Activated naive CD8-positive, alpha-beta T cell treated with anti-CD3 and anti-CD28 coated beads, Interleukin-2, amount 10 ng/mL, durations not matched to agents 7 days and 5 days (primary cell): Measurements from ENCODE around the gene CXXC5. TPM values are rescaled to one million over a fixed set of nuclear protein-coding genes. Genes with fewer than 3 reads are reported as not detected.
A peak's percentile ranks its signal among the peaks of the same experiment; 100 is the strongest.

Experiments
- ATAC-seq: fragments of 150-1000 bp; cut with Tn5 transposase; one replicate; pipeline ENCODE4 v1.10.0; 2021; ENCODE audit warnings: low read depth, moderate library complexity
- POLR2A ChIA-PET: fragments of 350-600 bp; sonication (Branson Sonifier 250); formaldehyde crosslinking; loops from one replicate; lab custom pipeline; 2021; ENCODE audit warnings: antibody characterized with exemption; lab: Charles Lee
- DNase-seq: peaks from one replicate; pipeline ENCODE4 v3.0.0; 2021
- H3K27ac Mint-ChIP-seq: one replicate; pipeline ENCODE4 v1.8.0; 2022; ENCODE audit warnings: mild to moderate bottlenecking, mixed read lengths
- H3K27me3 Mint-ChIP-seq: one replicate; pipeline ENCODE4 v1.8.0; 2022; ENCODE audit warnings: mild to moderate bottlenecking, moderate library complexity, mixed read lengths
- H3K36me3 Mint-ChIP-seq: one replicate; pipeline ENCODE4 v1.8.0; 2021; ENCODE audit warnings: mild to moderate bottlenecking, mixed read lengths
- H3K4me1 Mint-ChIP-seq: one replicate; pipeline ENCODE4 v1.8.0; 2021; ENCODE audit warnings: mixed read lengths
- H3K4me3 Mint-ChIP-seq: one replicate; pipeline ENCODE4 v1.8.0; 2022; ENCODE audit warnings: mild to moderate bottlenecking, moderate library complexity, mixed read lengths
- H3K9me3 Mint-ChIP-seq: one replicate; pipeline ENCODE4 v1.8.0; 2021; ENCODE audit warnings: mixed read lengths
- total RNA-seq, 2 experiments: library from RNA; stranded (reverse); gene quantifications; one replicate each; pipeline ENCODE4 v1.2.3, GENCODE V29; 2021

The CXXC5 gene
- total RNA-seq, 2 experiments from 2014 or later: 3.5 to 4.6 TPM

- Mint-ChIP-seq H3K27me3 (peaks cover 5% of the 10 kb centered on the region), H3K4me1 (peaks cover 10% of the 10 kb centered on the region), H3K27ac (no peak overlapping the region), H3K4me3 (no peak overlapping the region), H3K9me3 (no peaks in the 10 kb centered on the region), H3K36me3 (no peaks in the 10 kb centered on the region)
- POLR2A ChIA-PET: no interaction called here
- ATAC-seq (no peak), DNase-seq (no peak)
Measured at GRCh38 chr5:139686356-139686705, 38.2 kb downstream of the CXXC5 start.

GRCh38 chr5:139686706-139687441, 38.7 kb downstream of the CXXC5 start:
- Mint-ChIP-seq H3K36me3 (no peaks in the 10 kb centered on the region), H3K4me1 (peaks cover 10% of the 10 kb centered on the region), H3K4me3 (no peak overlapping the region), H3K27ac (peak overlapping the region; percentile 34), H3K27me3 (peaks cover 5% of the 10 kb centered on the region), H3K9me3 (no peaks in the 10 kb centered on the region)
- POLR2A ChIA-PET: interaction anchor here (1.1 kb wide), 1 partner anchor 23 kb away, joined by 3 read pairs; no protein-coding TSS in a partner anchor
- DNase-seq: no peak
- no peak for ATAC-seq

- Mint-ChIP-seq H3K9me3 (no peaks in the 10 kb centered on the region), H3K36me3 (no peaks in the 10 kb centered on the region), H3K27me3 (peaks cover 5% of the 10 kb centered on the region), H3K4me3 (no peak overlapping the region), H3K4me1 (peaks cover 10% of the 10 kb centered on the region), H3K27ac (peak overlapping the region; percentile 34)
- POLR2A ChIA-PET: interaction anchor here (1.1 kb wide), 1 partner anchor 22 kb away, joined by 3 read pairs; no protein-coding TSS in a partner anchor
- no peak for DNase-seq
- no peak for ATAC-seq
Measured at GRCh38 chr5:139687656-139688055, 39.5 kb downstream of the CXXC5 start.

GRCh38 chr5:139688088-139688702, 40.0 kb downstream of the CXXC5 start:
- Mint-ChIP-seq H3K36me3 (no peaks in the 10 kb centered on the region), H3K27ac (no peak overlapping the region), H3K27me3 (peaks cover 5% of the 10 kb centered on the region), H3K4me1 (peaks cover 8% of the 10 kb centered on the region), H3K4me3 (no peak overlapping the region), H3K9me3 (no peaks in the 10 kb centered on the region)
- ATAC-seq: no peak
- no peak for DNase-seq
- POLR2A ChIA-PET: interaction anchor here (1.1 kb wide), 1 partner anchor 22 kb away, joined by 3 read pairs; no protein-coding TSS in a partner anchor

- no peak for DNase-seq
- Mint-ChIP-seq H3K9me3 (no peaks in the 10 kb centered on the region), H3K4me3 (no peak overlapping the region), H3K27ac (no peak overlapping the region), H3K36me3 (no peaks in the 10 kb centered on the region), H3K4me1 (peaks cover 8% of the 10 kb centered on the region), H3K27me3 (peaks cover 5% of the 10 kb centered on the region)
- POLR2A ChIA-PET: interaction anchor here (0.7 to 3.1 kb wide), 2 partner anchors 53 to 416 kb away, joined by 3 to 14 read pairs; no protein-coding TSS in a partner anchor
- ATAC-seq: no peak
Measured at GRCh38 chr5:139688751-139689372, 40.7 kb downstream of the CXXC5 start.

- no peak for ATAC-seq
- POLR2A ChIA-PET: interaction anchor here (3.1 kb wide), 1 partner anchor 54 kb away, joined by 14 read pairs; no protein-coding TSS in a partner anchor
- Mint-ChIP-seq H3K27ac (no peak overlapping the region), H3K9me3 (no peaks in the 10 kb centered on the region), H3K36me3 (no peaks in the 10 kb centered on the region), H3K4me3 (no peak overlapping the region), H3K4me1 (peaks cover 2% of the 10 kb centered on the region), H3K27me3 (peaks cover 5% of the 10 kb centered on the region)
- DNase-seq: no peak
Measured at GRCh38 chr5:139689631-139690063, 41.5 kb downstream of the CXXC5 start.

GRCh38 chr5:139690064-139690802, 42.1 kb downstream of the CXXC5 start:
- Mint-ChIP-seq H3K4me1 (peaks cover 2% of the 10 kb centered on the region), H3K36me3 (no peaks in the 10 kb centered on the region), H3K27ac (no peak overlapping the region), H3K27me3 (peaks cover 5% of the 10 kb centered on the region), H3K9me3 (no peaks in the 10 kb centered on the region), H3K4me3 (no peak overlapping the region)
- POLR2A ChIA-PET: interaction anchor here (3.1 kb wide), 1 partner anchor 55 kb away, joined by 14 read pairs; no protein-coding TSS in a partner anchor
- peak; percentile 34 for ATAC-seq
- no peak for DNase-seq

- H3K27me3 Mint-ChIP-seq: peaks cover 5% of the 10 kb centered on the region
- H3K27ac Mint-ChIP-seq: no peak overlapping the region
- no peaks in the 10 kb centered on the region for H3K36me3 Mint-ChIP-seq
- no peak for ATAC-seq
- no peak for DNase-seq
- H3K4me3 Mint-ChIP-seq: no peak overlapping the region
- POLR2A ChIA-PET: interaction anchor here (3.1 kb wide), 1 partner anchor 56 kb away, joined by 14 read pairs; no protein-coding TSS in a partner anchor
- H3K9me3 Mint-ChIP-seq: no peaks in the 10 kb centered on the region
- peaks cover 5% of the 10 kb centered on the region for H3K4me1 Mint-ChIP-seq
Measured at GRCh38 chr5:139690803-139691629, 42.9 kb downstream of the CXXC5 start.

GRCh38 chr5:139692148-139692547, 44.0 kb downstream of the CXXC5 start:
- H3K27me3 Mint-ChIP-seq: peaks cover 8% of the 10 kb centered on the region
- H3K9me3 Mint-ChIP-seq: no peaks in the 10 kb centered on the region
- no peak for DNase-seq
- H3K4me3 Mint-ChIP-seq: no peak overlapping the region
- no peak overlapping the region for H3K27ac Mint-ChIP-seq
- no peaks in the 10 kb centered on the region for H3K36me3 Mint-ChIP-seq
- POLR2A ChIA-PET: interaction anchor here (3.1 kb wide), 1 partner anchor 57 kb away, joined by 14 read pairs; no protein-coding TSS in a partner anchor
- no peak for ATAC-seq
- peaks cover 11% of the 10 kb centered on the region for H3K4me1 Mint-ChIP-seq

- H3K36me3 Mint-ChIP-seq: no peaks in the 10 kb centered on the region
- POLR2A ChIA-PET: interaction anchor here (0.6 to 0.8 kb wide), 2 partner anchors 19 to 27 kb away, joined by 3 read pairs; no protein-coding TSS in a partner anchor
- H3K27ac Mint-ChIP-seq: no peak overlapping the region
- peaks cover 8% of the 10 kb centered on the region for H3K27me3 Mint-ChIP-seq
- H3K4me1 Mint-ChIP-seq: peaks cover 11% of the 10 kb centered on the region
- DNase-seq: no peak
- no peaks in the 10 kb centered on the region for H3K9me3 Mint-ChIP-seq
- ATAC-seq: no peak
- no peak overlapping the region for H3K4me3 Mint-ChIP-seq
Measured at GRCh38 chr5:139692679-139693308, 44.6 kb downstream of the CXXC5 start.

GRCh38 chr5:139693676-139694364, 45.7 kb downstream of the CXXC5 start:
- POLR2A ChIA-PET: no interaction called here

More at GRCh38 chr5:139693676-139694364, 45.7 kb downstream of the CXXC5 start:
- no peak overlapping the region for H3K4me3 Mint-ChIP-seq
- no peaks in the 10 kb centered on the region for H3K9me3 Mint-ChIP-seq
- peaks cover 11% of the 10 kb centered on the region for H3K4me1 Mint-ChIP-seq
- DNase-seq (no peak), ATAC-seq (no peak)
- H3K27me3 Mint-ChIP-seq: peaks cover 8% of the 10 kb centered on the region
- peak overlapping the region; percentile 38 for H3K27ac Mint-ChIP-seq
- no peaks in the 10 kb centered on the region for H3K36me3 Mint-ChIP-seq
